Measurements from ENCODE around the gene UBE3D. TPM values are rescaled to one million over a fixed set of nuclear protein-coding genes. Genes with fewer than 3 reads are reported as not detected.

The UBE3D gene
- polyA plus RNA-seq, 1 donor (not counting 4 experiments of a cell fraction or from before 2014, with no cell fraction given) = 6.3 TPM

- Histone ChIP-seq H3K9ac (ENCODE audit: control insufficient read depth, extremely low read depth, insufficient read depth, low read length) (no peak overlapping the region), H3K9me3 (ENCODE audit: control insufficient read depth, low read depth, low read length) (no peaks in the 10 kb centered on the region), H3K79me2 (ENCODE audit: control insufficient read depth, insufficient read depth, low read length) (no peaks in the 10 kb centered on the region), H3K4me3 (ENCODE audit: control insufficient read depth in 2 of 3, extremely low read depth in 1 of 3, insufficient read depth in 2 of 3, low read depth in 1 of 3, low read length in 3 of 3) (no peak overlapping the region), H3K27ac (ENCODE audit: control insufficient read depth, insufficient read depth, low read length) (no peak overlapping the region), H3K4me1 (ENCODE audit: control insufficient read depth, extremely low read depth, insufficient read depth, low read length) (no peaks in the 10 kb centered on the region), H4K20me1 (ENCODE audit: control insufficient read depth, extremely low read depth, insufficient read depth, low read length) (no peaks in the 10 kb centered on the region), H2AFZ (ENCODE audit: control insufficient read depth, low read length) (no peak overlapping the region), H3K9me1 (ENCODE audit: control insufficient read depth, extremely low read depth, insufficient read depth, low read length) (no peaks in the 10 kb centered on the region), H3K36me3 (ENCODE audit: control insufficient read depth in 2 of 2, extremely low read depth in 1 of 2, insufficient read depth in 2 of 2, low read length in 2 of 2) (no peaks in the 10 kb centered on the region), H3K4me2 (ENCODE audit: control insufficient read depth, extremely low read depth, insufficient read depth, low read depth, low read length) (no peak overlapping the region), H3K27me3 (ENCODE audit: control insufficient read depth, extremely low read depth, insufficient read depth, low read length) (no peaks in the 10 kb centered on the region)
- FAIRE-seq = no peak
- TF ChIP-seq CTCF (optimal IDR thresholded peaks at IDR 0.05 in 1 of 3, IDR thresholded peaks at IDR 0.05 in 1 of 3, conservative IDR thresholded peaks at IDR 0.05 in 1 of 3; ENCODE audit: extremely low read depth in 1 of 3, insufficient read depth in 2 of 3, low read length in 3 of 3) (no peak), EZH2 (IDR thresholded peaks at IDR 0.05; ENCODE audit: low read length) (no peak)
- dilution Hi-C loops (cut with MboI; ENCODE audit: extremely low pct_ligation_motif_present, low sequenced_read_pairs) = no loop called here
- DNase-seq (ENCODE audit: low read depth, low spot score) = no peak
Measured at GRCh38 chr6:82988930-82989351, 76.7 kb downstream of the UBE3D start.

- Histone ChIP-seq H3K27me3 (ENCODE audit: control insufficient read depth, extremely low read depth, insufficient read depth, low read length) (no peaks in the 10 kb centered on the region), H3K36me3 (ENCODE audit: control insufficient read depth in 2 of 2, extremely low read depth in 1 of 2, insufficient read depth in 2 of 2, low read length in 2 of 2) (no peaks in the 10 kb centered on the region), H3K9me1 (ENCODE audit: control insufficient read depth, extremely low read depth, insufficient read depth, low read length) (no peaks in the 10 kb centered on the region), H3K4me3 (ENCODE audit: control insufficient read depth in 2 of 3, extremely low read depth in 1 of 3, insufficient read depth in 2 of 3, low read depth in 1 of 3, low read length in 3 of 3) (no peak overlapping the region), H3K4me1 (ENCODE audit: control insufficient read depth, extremely low read depth, insufficient read depth, low read length) (no peaks in the 10 kb centered on the region), H3K9ac (ENCODE audit: control insufficient read depth, extremely low read depth, insufficient read depth, low read length) (no peak overlapping the region), H3K4me2 (ENCODE audit: control insufficient read depth, extremely low read depth, insufficient read depth, low read depth, low read length) (no peak overlapping the region), H2AFZ (ENCODE audit: control insufficient read depth, low read length) (no peak overlapping the region), H3K9me3 (ENCODE audit: control insufficient read depth, low read depth, low read length) (no peaks in the 10 kb centered on the region), H3K27ac (ENCODE audit: control insufficient read depth, insufficient read depth, low read length) (no peak overlapping the region), H3K79me2 (ENCODE audit: control insufficient read depth, insufficient read depth, low read length) (no peaks in the 10 kb centered on the region), H4K20me1 (ENCODE audit: control insufficient read depth, extremely low read depth, insufficient read depth, low read length) (no peaks in the 10 kb centered on the region)
- dilution Hi-C loops (cut with MboI; ENCODE audit: extremely low pct_ligation_motif_present, low sequenced_read_pairs) = no loop called here
- DNase-seq (ENCODE audit: low read depth, low spot score) (no peak), FAIRE-seq (no peak)
- TF ChIP-seq EZH2 (IDR thresholded peaks at IDR 0.05; ENCODE audit: low read length) (no peak), CTCF (optimal IDR thresholded peaks at IDR 0.05 in 1 of 3, IDR thresholded peaks at IDR 0.05 in 1 of 3, conservative IDR thresholded peaks at IDR 0.05 in 1 of 3; ENCODE audit: extremely low read depth in 1 of 3, insufficient read depth in 2 of 3, low read length in 3 of 3) (no peak)
Measured at GRCh38 chr6:82987951-82988350, 77.7 kb downstream of the UBE3D start.

All from keratinocyte (primary cell).